B cell (primary cell): Measurements from ENCODE around the gene FER. TPM values are rescaled to one million over a fixed set of nuclear protein-coding genes. Genes with fewer than 3 reads are reported as not detected.
"Not testable (repeated sequence)": the region's sequence is repeated elsewhere in the genome, so short reads cannot be mapped to it uniquely, and the experiment has no call there.

ENCODE experiments used
- ATAC-seq: fragments of 200-7000 bp; cut with Tn5 transposase; one replicate; pipeline ENCODE4 v1.10.0; 2021; ENCODE audit warnings: low read depth, mild to moderate bottlenecking, moderate number of reproducible peaks, moderate library complexity
- CTCF ChIA-PET: fragments of 350-600 bp; sonication (Branson Sonifier 250); formaldehyde crosslinking; loops from one replicate; lab custom pipeline; 2021; ENCODE audit warnings: antibody characterized with exemption, inconsistent platforms; lab: Charles Lee
- POLR2A ChIA-PET: fragments of 350-600 bp; sonication (Branson Sonifier 250); formaldehyde crosslinking; loops from one replicate; lab custom pipeline; 2021; ENCODE audit warnings: antibody characterized with exemption; lab: Charles Lee
- DNase-seq: peaks from one replicate; pipeline ENCODE4 v3.0.0; 2013
- H2AFZ ChIP-seq: 2 replicates; pipeline ENCODE4 v1.6.1; 2012; ENCODE audit warnings: mild to moderate bottlenecking, low read depth, low read length; ENCODE audit not compliant: insufficient read depth, poor library complexity, severe bottlenecking
- H3K27ac ChIP-seq, 2 donors: 1 replicate in 1 of 2; 2 replicates in 1 of 2; pipeline ENCODE4 v1.5.1; 2012 to 2013; ENCODE audit warnings: low read length in 2 of 2, mild to moderate bottlenecking in 2 of 2, moderate library complexity in 1 of 2
- H3K27me3 ChIP-seq, 4 experiments: fragments of 200-600 bp in 1 of 4; sonication (generic) in 1 of 4; replicated peaks in 1 of 4; 1 replicate in 2 of 4; 2 replicates in 2 of 4; pipeline versions ENCODE4 v1.6.1 to v1.7.0; 2013 to 2016; ENCODE audit warnings: low read length in 3 of 4, mild to moderate bottlenecking in 2 of 4, mixed read lengths in 1 of 4, moderate library complexity in 1 of 4; ENCODE audit not compliant: insufficient read depth in 4 of 4, control insufficient read depth in 3 of 4; ENCODE audit errors: control extremely low read depth in 1 of 4
- H3K36me3 ChIP-seq, 2 experiments: replicated peaks in 1 of 2; 1 replicate in 1 of 2; 2 replicates in 1 of 2; pipeline versions ENCODE4 v1.6.1 to v1.7.1; 2013; ENCODE audit warnings: low read length in 1 of 2; ENCODE audit not compliant: insufficient read depth in 2 of 2, control insufficient read depth in 1 of 2; ENCODE audit errors: control extremely low read depth in 1 of 2, extremely low read depth in 1 of 2
- H3K4me1 ChIP-seq, 2 donors: fragments of 200-600 bp in 1 of 2; sonication (generic) in 1 of 2; 1 replicate in 1 of 2; 2 replicates in 1 of 2; pipeline versions ENCODE4 v1.5.1 to v1.6.1; 2013 to 2017; ENCODE audit warnings: low read length in 2 of 2; ENCODE audit not compliant: control insufficient read depth in 2 of 2, insufficient read depth in 2 of 2
- H3K4me2 ChIP-seq: replicated peaks from 2 replicates; pipeline ENCODE3; 2012; ENCODE audit warnings: mild to moderate bottlenecking, low read depth, low read length; ENCODE audit not compliant: poor library complexity, severe bottlenecking
- H3K4me3 ChIP-seq, 5 experiments: fragments of 200-600 bp in 1 of 5; sonication (generic) in 1 of 5; 1 replicate in 3 of 5; 2 replicates in 2 of 5; pipeline versions ENCODE4 v1.5.1 to v1.7.0; 2011 to 2016; ENCODE audit warnings: low read length in 4 of 5, mild to moderate bottlenecking in 4 of 5, low read depth in 2 of 5, control low read depth in 1 of 5, moderate library complexity in 1 of 5; ENCODE audit not compliant: insufficient read depth in 1 of 5; ENCODE audit errors: control extremely low read depth in 1 of 5, extremely low read depth in 1 of 5
- H3K79me2 ChIP-seq: fragments of 200-600 bp; sonication (generic); one replicate; pipeline ENCODE4 v1.6.0; 2016; ENCODE audit warnings: low read length; ENCODE audit not compliant: control insufficient read depth, insufficient read depth
- H3K9ac ChIP-seq: fragments of 200-600 bp; sonication (generic); 2 replicates; pipeline ENCODE4 v1.6.1; 2017; ENCODE audit warnings: mild to moderate bottlenecking, low read length, moderate library complexity
- H3K9me3 ChIP-seq, 3 donors: one replicate each; pipeline versions ENCODE4 v1.6.1 to v1.7.1; 2013; ENCODE audit warnings: low read length in 2 of 3; ENCODE audit not compliant: control insufficient read depth in 2 of 3, insufficient read depth in 1 of 3; ENCODE audit errors: control extremely low read depth in 1 of 3
- H4K20me1 ChIP-seq: 2 replicates; pipeline ENCODE4 v1.6.0; 2012; ENCODE audit warnings: mild to moderate bottlenecking, low read length; ENCODE audit not compliant: insufficient read depth, control insufficient read depth, poor library complexity, severe bottlenecking
- H3K27ac Mint-ChIP-seq: one replicate; pipeline ENCODE4 v1.8.0; 2021; ENCODE audit warnings: mixed read lengths
- H3K27me3 Mint-ChIP-seq: one replicate; pipeline ENCODE4 v1.8.0; 2021; ENCODE audit warnings: mixed read lengths
- H3K4me1 Mint-ChIP-seq: one replicate; pipeline ENCODE4 v1.8.0; 2021; ENCODE audit warnings: mixed read lengths
- H3K4me3 Mint-ChIP-seq: one replicate; pipeline ENCODE4 v1.8.0; 2021; ENCODE audit warnings: mixed read lengths
- H3K9me3 Mint-ChIP-seq: one replicate; pipeline ENCODE4 v1.8.0; 2022; ENCODE audit warnings: mixed read lengths; ENCODE audit not compliant: insufficient read depth
- CTCF ChIP-seq: fragments of 200-600 bp; IDR thresholded peaks from one replicate; pipeline ENCODE4 v1.8.0; 2022; ENCODE audit warnings: antibody characterized with exemption, mild to moderate bottlenecking
- EZH2 ChIP-seq: IDR thresholded peaks from 2 replicates; pipeline ENCODE4 v1.6.1; 2012; ENCODE audit warnings: borderline replicate concordance, low read depth, mild to moderate bottlenecking, moderate library complexity, low read length; ENCODE audit not compliant: insufficient read depth, poor library complexity, severe bottlenecking
- WGBS: methylation state at CpG from one replicate; pipeline ENCODE4 v1.1.5; 2013; ENCODE audit warnings: missing lambda C conversion rate; ENCODE audit not compliant: insufficient coverage; 5-methylcytosine and 5-hydroxymethylcytosine counted together
- intact Hi-C: fragments of 100-400 bp; cut with micrococcal nuclease; formaldehyde crosslinking; loops from one replicate; pipeline ENCODE4 v1.10.0; 2022
- polyA plus RNA-seq: library from polyadenylated mRNA; depleted of rRNA; stranded (reverse); fragments of >200 nt; gene quantifications from 2 replicates; pipeline ENCODE4 v1.2.3, GENCODE V29; 2012
- total RNA-seq, 2 donors: library from RNA; stranded (reverse); fragments of 120-200 nt in 1 of 2; gene quantifications; 1 replicate in 1 of 2; 2 replicates in 1 of 2; pipeline versions ENCODE4 v1.2.3 to v1.2.4, GENCODE V29; 2013 to 2022

Gene FER
- total and polyA plus RNA-seq, 2 donors (not counting 1 experiment from before 2014, with no cell fraction given): 1.3 to 41.3 TPM

GRCh38 chr5:108851129-108851528 lies 103.4 kb downstream of the FER start:
- H3K4me1 Mint-ChIP-seq, H3K4me3 ChIP-seq, H3K4me1 ChIP-seq, H3K9me3 Mint-ChIP-seq, H3K27me3 Mint-ChIP-seq, DNase-seq, H2AFZ ChIP-seq, H3K79me2 ChIP-seq, intact Hi-C loops, POLR2A ChIA-PET, H3K27me3 ChIP-seq, H3K9me3 ChIP-seq, H3K27ac Mint-ChIP-seq, H3K4me3 Mint-ChIP-seq, CTCF ChIA-PET, H3K36me3 ChIP-seq, H3K4me2 ChIP-seq, H3K27ac ChIP-seq, H4K20me1 ChIP-seq, ATAC-seq, H3K9ac ChIP-seq: not testable (repeated sequence)
- 80% methylated on average over 1 of the region's 4 CpGs for WGBS

GRCh38 chr5:108857905-108858304 lies 110.2 kb downstream of the FER start:
- CTCF ChIA-PET: no interaction called here
- Histone ChIP-seq H4K20me1 (no peaks in the 10 kb centered on the region), H3K9me3 (no peaks in the 10 kb centered on the region), H2AFZ (no peak overlapping the region), H3K4me3 (no peak overlapping the region), H3K27me3 (no peaks in the 10 kb centered on the region), H3K36me3 (no peaks in the 10 kb centered on the region), H3K79me2 (no peaks in the 10 kb centered on the region), H3K4me1 (peaks cover 4 to 6% of the 10 kb centered on the region in 2 donors), H3K27ac (no peak overlapping the region), H3K9ac (no peak overlapping the region), H3K4me2 (no peak overlapping the region)
- WGBS: 80% methylated on average over 1 of the region's 1 CpG
- H3K27me3 Mint-ChIP-seq: no peaks in the 10 kb centered on the region
- ATAC-seq (no peak), DNase-seq (no peak)
- H3K4me3 Mint-ChIP-seq: no peak overlapping the region
- TF ChIP-seq EZH2 (no peak), CTCF (no peak)
- H3K27ac Mint-ChIP-seq: no peak overlapping the region
- POLR2A ChIA-PET: no interaction called here
- peaks cover 12% of the 10 kb centered on the region for H3K4me1 Mint-ChIP-seq
- H3K9me3 Mint-ChIP-seq: peaks cover 3% of the 10 kb centered on the region
- intact Hi-C loops: loop anchor here (2.0 kb wide), 1 partner anchor 53 kb away; no protein-coding TSS in a partner anchor
